Measurements from ENCODE around the gene ANKRD50.

ANKRD50 gene

GRCh38 chr4:124710015-124710741 is 2.4 kb downstream of the ANKRD50 start:
- DNase-seq = peak; percentile 14

- DNase-seq = peak; percentile 69
These were observed 3.8 kb downstream of the ANKRD50 start for GRCh38 chr4:124708517-124709300.

GRCh38 chr4:124705393-124705792 is 7.1 kb downstream of the ANKRD50 start:
- no peak for DNase-seq

- DNase-seq = no peak
These were observed 9.4 kb downstream of the ANKRD50 start for GRCh38 chr4:124703154-124703553.

GRCh38 chr4:124697441-124697840 is 15.1 kb downstream of the ANKRD50 start:
- DNase-seq = no peak

GRCh38 chr4:124696182-124696581 is 16.4 kb downstream of the ANKRD50 start:
- DNase-seq = no peak

- no peak for DNase-seq
These were observed 17.5 kb downstream of the ANKRD50 start for GRCh38 chr4:124694946-124695598.

GRCh38 chr4:124694306-124694705 is 18.2 kb downstream of the ANKRD50 start:
- DNase-seq = no peak

- DNase-seq = no peak
These were observed 20.7 kb downstream of the ANKRD50 start for GRCh38 chr4:124691801-124692200.

- DNase-seq = no peak
These were observed 26.3 kb downstream of the ANKRD50 start for GRCh38 chr4:124686279-124686678.

GRCh38 chr4:124685851-124686250 is 26.7 kb downstream of the ANKRD50 start:
- no peak for DNase-seq

- peak; percentile 7 for DNase-seq
These were observed 28.2 kb downstream of the ANKRD50 start for GRCh38 chr4:124684301-124684700.

GRCh38 chr4:124682384-124682783 is 30.1 kb downstream of the ANKRD50 start:
- no peak for DNase-seq

GRCh38 chr4:124666496-124666895 is 46.0 kb downstream of the ANKRD50 start:
- DNase-seq = no peak

GRCh38 chr4:124658795-124659194 is 53.7 kb downstream of the ANKRD50 start:
- DNase-seq = no peak

GRCh38 chr4:124650614-124651013 is 61.9 kb downstream of the ANKRD50 start:
- DNase-seq = no peak

- no peak for DNase-seq
These were observed 64.9 kb downstream of the ANKRD50 start for GRCh38 chr4:124647599-124647998.

GRCh38 chr4:124644621-124645020 is 67.9 kb downstream of the ANKRD50 start:
- DNase-seq = no peak

GRCh38 chr4:124642846-124643245 is 69.7 kb downstream of the ANKRD50 start:
- no peak for DNase-seq

GRCh38 chr4:124641715-124642381 is 70.7 kb downstream of the ANKRD50 start:
- DNase-seq = peak; percentile 89

GRCh38 chr4:124640022-124640730 is 72.4 kb downstream of the ANKRD50 start:
- peak; percentile 82 for DNase-seq

GRCh38 chr4:124637321-124637720 is 75.2 kb downstream of the ANKRD50 start:
- no peak for DNase-seq

GRCh38 chr4:124636788-124637187 is 75.7 kb downstream of the ANKRD50 start:
- DNase-seq = no peak

Data from fibroblast of skin of right quadriceps (primary cell).